ENCODE data around the gene SERPINB8. TPM values are rescaled to one million over a fixed set of nuclear protein-coding genes. Genes with fewer than 3 reads are reported as not detected.

SERPINB8 gene
- total RNA-seq, 1 experiment from 2014 or later: 2.0 TPM

DNA sequence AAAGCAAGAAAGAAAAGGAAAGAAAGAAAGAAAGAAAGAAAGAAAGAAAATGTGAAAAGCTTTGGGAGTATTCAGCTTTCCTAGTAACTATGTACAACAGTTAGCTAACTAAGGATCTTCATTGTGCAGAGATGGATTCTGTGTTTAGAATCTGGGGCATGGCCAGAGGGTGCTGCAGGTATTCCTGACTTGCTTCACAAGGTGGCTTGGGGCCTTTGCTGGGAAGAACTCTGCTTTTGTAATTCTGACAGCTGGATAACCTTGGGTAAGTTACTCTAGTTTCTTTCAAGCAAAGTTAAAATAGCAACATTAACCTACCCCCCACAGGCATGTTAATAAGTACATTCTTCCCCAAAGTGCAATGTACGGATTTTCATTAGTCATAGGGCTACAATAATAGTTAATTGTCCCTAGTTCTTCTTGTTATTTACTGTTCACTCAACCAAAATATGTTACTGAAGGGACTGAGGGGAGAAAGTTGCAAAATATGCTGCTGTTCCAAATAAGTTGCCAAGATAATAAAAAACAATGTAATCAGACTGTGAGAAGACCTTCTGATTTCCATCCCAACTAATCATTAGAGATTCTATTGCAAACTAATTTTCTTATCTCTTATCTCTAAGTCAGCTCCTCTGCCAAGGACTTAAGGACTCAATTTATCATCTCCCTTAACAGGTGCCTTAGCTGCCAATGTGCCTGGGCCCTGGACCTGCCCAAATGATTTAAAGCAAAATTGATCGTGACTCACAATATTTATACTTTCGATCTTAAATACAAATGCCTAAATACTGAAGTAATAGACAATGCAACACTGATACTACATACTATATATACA lies 50.3 kb downstream of the SERPINB8 start:
- BruUV-seq (replicated peaks): no TSS peak
- Histone ChIP-seq H3K27ac (ENCODE audit: low read length) (no peak overlapping the region), H3K4me1 (ENCODE audit: control insufficient read depth, insufficient read depth, low read length) (no peaks in the 10 kb centered on the region), H3K4me3 (ENCODE audit: low read depth in 2 of 2, low read length in 2 of 2) (no peak overlapping the region), H3K9me3 (ENCODE audit: control insufficient read depth, insufficient read depth, low read depth, low read length) (no peaks in the 10 kb centered on the region), H3K36me3 (ENCODE audit: control insufficient read depth, insufficient read depth, low read length) (no peaks in the 10 kb centered on the region), H3K27me3 (ENCODE audit: control insufficient read depth, insufficient read depth, low read length) (no peaks in the 10 kb centered on the region)
- ChIA-PET POLR2A (no interaction called here), CTCF (no interaction called here)
- intact Hi-C loops (cut with micrococcal nuclease; ENCODE audit: unreplicated experiment) (no loop called here), in situ Hi-C loops (cut with HindIII; ENCODE audit: low pct_unique_long_range_greater_than_20kb, low sequenced_read_pairs) (no loop called here)
- DNase-seq (ENCODE audit: low read depth, low spot score) (no peak), ATAC-seq (no peak)
- no peak for TF ChIP-seq TCF7L2 (IDR thresholded peaks at IDR 0.05; ENCODE audit: low read depth, low read length)
- no peak for TF ChIP-seq CTCF (IDR thresholded peaks at IDR 0.05)
- no peak for TF ChIP-seq SIN3A (IDR thresholded peaks at IDR 0.05; ENCODE audit: borderline replicate concordance, insufficient read depth, low read depth, low read length)
- TF ChIP-seq POLR2AphosphoS5 (IDR thresholded peaks at IDR 0.05; ENCODE audit: low read depth, low read length): no peak

- Histone ChIP-seq H3K4me1 (ENCODE audit: control insufficient read depth, insufficient read depth, low read length) (no peaks in the 10 kb centered on the region), H3K4me3 (ENCODE audit: low read depth in 2 of 2, low read length in 2 of 2) (no peak overlapping the region), H3K36me3 (ENCODE audit: control insufficient read depth, insufficient read depth, low read length) (no peaks in the 10 kb centered on the region), H3K9me3 (ENCODE audit: control insufficient read depth, insufficient read depth, low read depth, low read length) (no peaks in the 10 kb centered on the region), H3K27me3 (ENCODE audit: control insufficient read depth, insufficient read depth, low read length) (no peaks in the 10 kb centered on the region), H3K27ac (ENCODE audit: low read length) (no peak overlapping the region)
- BruUV-seq (replicated peaks): no TSS peak
- intact Hi-C loops (cut with micrococcal nuclease; ENCODE audit: unreplicated experiment) (no loop called here), in situ Hi-C loops (cut with HindIII; ENCODE audit: low pct_unique_long_range_greater_than_20kb, low sequenced_read_pairs) (no loop called here)
- CTCF ChIA-PET: interaction anchor here (0.6 kb wide), 1 partner anchor 23 kb away, joined by 9 read pairs; no protein-coding TSS in a partner anchor
- DNase-seq (ENCODE audit: low read depth, low spot score): no peak
- ATAC-seq: no peak
- TF ChIP-seq, protein P1, sequence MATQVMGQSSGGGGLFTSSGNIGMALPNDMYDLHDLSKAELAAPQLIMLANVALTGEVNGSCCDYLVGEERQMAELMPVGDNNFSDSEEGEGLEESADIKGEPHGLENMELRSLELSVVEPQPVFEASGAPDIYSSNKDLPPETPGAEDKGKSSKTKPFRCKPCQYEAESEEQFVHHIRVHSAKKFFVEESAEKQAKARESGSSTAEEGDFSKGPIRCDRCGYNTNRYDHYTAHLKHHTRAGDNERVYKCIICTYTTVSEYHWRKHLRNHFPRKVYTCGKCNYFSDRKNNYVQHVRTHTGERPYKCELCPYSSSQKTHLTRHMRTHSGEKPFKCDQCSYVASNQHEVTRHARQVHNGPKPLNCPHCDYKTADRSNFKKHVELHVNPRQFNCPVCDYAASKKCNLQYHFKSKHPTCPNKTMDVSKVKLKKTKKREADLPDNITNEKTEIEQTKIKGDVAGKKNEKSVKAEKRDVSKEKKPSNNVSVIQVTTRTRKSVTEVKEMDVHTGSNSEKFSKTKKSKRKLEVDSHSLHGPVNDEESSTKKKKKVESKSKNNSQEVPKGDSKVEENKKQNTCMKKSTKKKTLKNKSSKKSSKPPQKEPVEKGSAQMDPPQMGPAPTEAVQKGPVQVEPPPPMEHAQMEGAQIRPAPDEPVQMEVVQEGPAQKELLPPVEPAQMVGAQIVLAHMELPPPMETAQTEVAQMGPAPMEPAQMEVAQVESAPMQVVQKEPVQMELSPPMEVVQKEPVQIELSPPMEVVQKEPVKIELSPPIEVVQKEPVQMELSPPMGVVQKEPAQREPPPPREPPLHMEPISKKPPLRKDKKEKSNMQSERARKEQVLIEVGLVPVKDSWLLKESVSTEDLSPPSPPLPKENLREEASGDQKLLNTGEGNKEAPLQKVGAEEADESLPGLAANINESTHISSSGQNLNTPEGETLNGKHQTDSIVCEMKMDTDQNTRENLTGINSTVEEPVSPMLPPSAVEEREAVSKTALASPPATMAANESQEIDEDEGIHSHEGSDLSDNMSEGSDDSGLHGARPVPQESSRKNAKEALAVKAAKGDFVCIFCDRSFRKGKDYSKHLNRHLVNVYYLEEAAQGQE (IDR thresholded peaks at IDR 0.05; ENCODE audit: insufficient read depth in 1 of 2, low read depth in 2 of 2, low read length in 1 of 2): no peak
- no peak for TF ChIP-seq POLR2AphosphoS5 (IDR thresholded peaks at IDR 0.05; ENCODE audit: low read depth, low read length)
- no peak for TF ChIP-seq TCF7L2 (IDR thresholded peaks at IDR 0.05; ENCODE audit: low read depth, low read length)
- no peak for TF ChIP-seq SIN3A (IDR thresholded peaks at IDR 0.05; ENCODE audit: borderline replicate concordance, insufficient read depth, low read depth, low read length)
- TF ChIP-seq CTCF (IDR thresholded peaks at IDR 0.05): no peak
- POLR2A ChIA-PET: no interaction called here
Measured at GRCh38 chr18:64026350-64026749, 56.5 kb downstream of the SERPINB8 start.

All from Panc1 (cell line).